Suprapubic skin (tissue), 4 donors: ENCODE data around the gene NR6A1. TPM values are rescaled to one million over a fixed set of nuclear protein-coding genes. Genes with fewer than 3 reads are reported as not detected.

ENCODE experiments used
- DNase-seq, 2 donors: peaks; one replicate each; pipeline ENCODE4 v3.0.0-alpha.2; 2019; ENCODE audit warnings: low spot score in 2 of 2
- H3K27ac ChIP-seq: fragments of 200-600 bp; sonication (generic); one replicate; pipeline ENCODE4 v1.5.1; 2019
- H3K27me3 ChIP-seq: fragments of 200-600 bp; sonication (generic); one replicate; pipeline ENCODE4 v1.5.1; 2019
- H3K36me3 ChIP-seq: fragments of 200-600 bp; sonication (generic); one replicate; pipeline ENCODE4 v1.5.1; 2019
- H3K4me1 ChIP-seq: fragments of 200-600 bp; sonication (generic); one replicate; pipeline ENCODE4 v1.5.1; 2019
- H3K4me3 ChIP-seq: fragments of 200-600 bp; sonication (generic); one replicate; pipeline ENCODE4 v1.5.1; 2019; ENCODE audit warnings: mild to moderate bottlenecking
- H3K9me3 ChIP-seq: fragments of 200-600 bp; sonication (generic); one replicate; pipeline ENCODE4 v1.5.1; 2019
- CTCF ChIP-seq, 2 donors: fragments of 200-600 bp in 1 of 2; fragments of 450-650 bp in 1 of 2; sonication (generic) in 1 of 2; IDR thresholded peaks; one replicate each; pipeline ENCODE4 v1.5.1; 2016 to 2019; ENCODE audit warnings: antibody characterized with exemption in 2 of 2, mild to moderate bottlenecking in 1 of 2, moderate library complexity in 1 of 2
- EP300 ChIP-seq: sonication (generic); formaldehyde crosslinking; IDR thresholded peaks from one replicate; pipeline ENCODE4 v1.6.1; 2017; ENCODE audit warnings: antibody characterized with exemption
- POLR2A ChIP-seq, 2 donors: fragments of 450-650 bp; IDR thresholded peaks; one replicate each; pipeline ENCODE4 v1.6.1; 2017; ENCODE audit warnings: antibody characterized with exemption in 2 of 2, mild to moderate bottlenecking in 2 of 2, moderate library complexity in 2 of 2
- POLR2AphosphoS5 ChIP-seq, 3 donors: sonication (generic); formaldehyde crosslinking; IDR thresholded peaks; one replicate each; pipeline ENCODE4 v1.6.1; 2017; ENCODE audit warnings: antibody characterized with exemption in 3 of 3
- WGBS: methylation state at CpG from one replicate; pipeline ENCODE4 v1.1.5; 2018; 5-methylcytosine and 5-hydroxymethylcytosine counted together
- total RNA-seq, 4 donors: library from RNA; depleted of rRNA; stranded (reverse); fragments of >200 nt; gene quantifications; one replicate each; pipeline ENCODE4 v1.1.0, GENCODE V29; 2016

The NR6A1 gene
- total RNA-seq, 4 donors from 2014 or later, result 6.5 to 10.1 (median 6.8) TPM

- Histone ChIP-seq H3K4me3 (no peak overlapping the region), H3K9me3 (no peaks in the 10 kb centered on the region), H3K36me3 (no peaks in the 10 kb centered on the region), H3K27me3 (peaks cover 49% of the 10 kb centered on the region), H3K4me1 (peaks cover 21% of the 10 kb centered on the region), H3K27ac (no peak overlapping the region)
- 60% methylated on average over 4 of the region's 4 CpGs for WGBS
- no peak for TF ChIP-seq CTCF (IDR thresholded peaks at IDR 0.05)
- no peak for TF ChIP-seq POLR2AphosphoS5 (IDR thresholded peaks at IDR 0.05)
- TF ChIP-seq POLR2A (IDR thresholded peaks at IDR 0.05), result no peak
- TF ChIP-seq EP300, result no peak
- no peak for DNase-seq
Measured at GRCh38 chr9:124766815-124767554, 4.1 kb downstream of the NR6A1 start.

- WGBS, result 93% methylated on average over 1 of the region's 1 CpG
- Histone ChIP-seq H3K36me3 (no peaks in the 10 kb centered on the region), H3K27me3 (peaks cover 56% of the 10 kb centered on the region), H3K4me1 (peaks cover 17% of the 10 kb centered on the region), H3K9me3 (no peaks in the 10 kb centered on the region), H3K4me3 (no peak overlapping the region), H3K27ac (no peak overlapping the region)
- DNase-seq, result no peak
- TF ChIP-seq EP300, result no peak
- TF ChIP-seq POLR2A (IDR thresholded peaks at IDR 0.05), result no peak
- no peak for TF ChIP-seq POLR2AphosphoS5 (IDR thresholded peaks at IDR 0.05)
- no peak for TF ChIP-seq CTCF (IDR thresholded peaks at IDR 0.05)
Measured at GRCh38 chr9:124766326-124766725, 4.8 kb downstream of the NR6A1 start.

- H3K27me3 ChIP-seq, result peaks cover 51% of the 10 kb centered on the region
- H3K4me1 ChIP-seq, result peaks cover 14% of the 10 kb centered on the region
- TF ChIP-seq POLR2A (IDR thresholded peaks at IDR 0.05) (no peak), POLR2AphosphoS5 (IDR thresholded peaks at IDR 0.05) (no peak), CTCF (IDR thresholded peaks at IDR 0.05) (no peak), EP300 (no peak)
- no peak overlapping the region for H3K27ac ChIP-seq
- 85% methylated on average over 6 of the region's 6 CpGs for WGBS
- no peaks in the 10 kb centered on the region for H3K9me3 ChIP-seq
- no peaks in the 10 kb centered on the region for H3K36me3 ChIP-seq
- no peak overlapping the region for H3K4me3 ChIP-seq
- DNase-seq, result no peak
Measured at GRCh38 chr9:124765439-124765835, 5.7 kb downstream of the NR6A1 start.

- H3K36me3 ChIP-seq, result no peaks in the 10 kb centered on the region
- TF ChIP-seq CTCF (IDR thresholded peaks at IDR 0.05) (peak in 1 of 2 donors; percentile 8), EP300 (no peak)
- H3K4me3 ChIP-seq, result no peak overlapping the region
- WGBS, result 85% methylated on average over 6 of the region's 6 CpGs
- H3K4me1 ChIP-seq, result peaks cover 8% of the 10 kb centered on the region
- H3K9me3 ChIP-seq, result no peaks in the 10 kb centered on the region
- peaks cover 51% of the 10 kb centered on the region for H3K27me3 ChIP-seq
- no peak overlapping the region for H3K27ac ChIP-seq
- no peak for DNase-seq
Measured at GRCh38 chr9:124764774-124765438, 6.2 kb downstream of the NR6A1 start.

- no peak overlapping the region for H3K27ac ChIP-seq
- no peak for DNase-seq
- no peaks in the 10 kb centered on the region for H3K36me3 ChIP-seq
- WGBS, result 68% methylated on average over 3 of the region's 3 CpGs
- H3K4me1 ChIP-seq, result no peaks in the 10 kb centered on the region
- H3K27me3 ChIP-seq, result peaks cover 47% of the 10 kb centered on the region
- no peaks in the 10 kb centered on the region for H3K9me3 ChIP-seq
- H3K4me3 ChIP-seq, result no peak overlapping the region
- TF ChIP-seq POLR2A (IDR thresholded peaks at IDR 0.05) (no peak), EP300 (no peak), CTCF (IDR thresholded peaks at IDR 0.05) (no peak), POLR2AphosphoS5 (IDR thresholded peaks at IDR 0.05) (no peak)
Measured at GRCh38 chr9:124762633-124763032, 8.5 kb downstream of the NR6A1 start.
